Measurements from ENCODE around the gene XPA. TPM values are rescaled to one million over a fixed set of nuclear protein-coding genes. Genes with fewer than 3 reads are reported as not detected.

Gene XPA
- total RNA-seq, 1 donor from 2014 or later: 12.3 TPM

DNA sequence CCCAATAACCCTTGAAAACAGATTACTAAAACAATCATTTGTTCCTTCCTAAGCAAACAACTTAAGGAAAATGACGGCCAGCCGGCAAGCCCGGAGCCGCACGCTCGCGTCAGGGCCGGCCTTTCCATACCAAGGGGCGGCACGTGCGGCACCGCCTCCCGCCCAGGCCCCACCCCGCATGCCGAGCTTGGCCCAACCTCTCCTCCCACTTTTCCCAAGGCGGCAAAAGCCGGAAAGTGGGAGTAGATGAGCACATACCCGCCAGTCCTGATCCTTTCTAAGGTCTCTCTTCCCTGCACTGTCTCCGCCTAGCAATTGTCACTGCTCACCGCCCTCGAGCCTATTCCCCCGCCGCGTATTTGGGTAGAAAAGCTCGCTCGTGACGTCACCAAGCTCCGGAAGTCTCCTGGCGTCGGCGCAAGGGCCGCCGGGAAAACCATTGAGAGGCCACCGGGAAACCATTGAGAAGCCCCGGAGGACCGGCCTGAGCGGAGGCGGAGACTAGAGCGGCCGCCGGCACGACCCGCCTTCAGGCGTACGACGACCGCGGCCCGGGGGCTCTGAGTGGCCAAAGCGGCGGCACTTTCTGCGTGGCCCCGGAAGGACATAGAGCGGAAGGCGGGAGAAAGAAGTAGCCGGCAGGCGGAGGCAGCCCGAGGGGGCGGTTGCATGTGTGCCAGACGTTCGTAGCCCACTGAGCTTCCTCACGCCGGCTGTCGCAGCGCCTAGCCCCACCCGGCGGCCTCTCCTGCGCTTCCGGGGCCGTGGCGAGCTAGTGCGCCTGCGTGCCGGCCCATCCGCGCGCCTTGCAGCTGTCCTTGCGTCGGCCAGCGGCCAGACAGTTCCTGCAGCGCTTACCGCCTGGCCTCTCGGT is 63.9 kb downstream of the XPA start, which contains the start of the genes NCBP1 and TSTD2:
TSS of gene NCBP1 (plus strand) at position 837 of the 874 bp plus-strand sequence. CDS start 61 bp downstream, outside the sequence.
TSS of gene TSTD2 (minus strand) at position 384 of the 874 bp plus-strand sequence. CDS start 5,806 bp downstream, outside the sequence.
- peak within 1 kb of the TSS; percentile 100 for H3K4me3 Mint-ChIP-seq (ENCODE audit: unreplicated experiment)
- peaks cover 15% of the 10 kb centered on the region for H3K9me3 Mint-ChIP-seq (ENCODE audit: unreplicated experiment)
- H3K27me3 Mint-ChIP-seq (ENCODE audit: unreplicated experiment): peaks cover 4% of the 10 kb centered on the region
- TF ChIP-seq, protein P1, sequence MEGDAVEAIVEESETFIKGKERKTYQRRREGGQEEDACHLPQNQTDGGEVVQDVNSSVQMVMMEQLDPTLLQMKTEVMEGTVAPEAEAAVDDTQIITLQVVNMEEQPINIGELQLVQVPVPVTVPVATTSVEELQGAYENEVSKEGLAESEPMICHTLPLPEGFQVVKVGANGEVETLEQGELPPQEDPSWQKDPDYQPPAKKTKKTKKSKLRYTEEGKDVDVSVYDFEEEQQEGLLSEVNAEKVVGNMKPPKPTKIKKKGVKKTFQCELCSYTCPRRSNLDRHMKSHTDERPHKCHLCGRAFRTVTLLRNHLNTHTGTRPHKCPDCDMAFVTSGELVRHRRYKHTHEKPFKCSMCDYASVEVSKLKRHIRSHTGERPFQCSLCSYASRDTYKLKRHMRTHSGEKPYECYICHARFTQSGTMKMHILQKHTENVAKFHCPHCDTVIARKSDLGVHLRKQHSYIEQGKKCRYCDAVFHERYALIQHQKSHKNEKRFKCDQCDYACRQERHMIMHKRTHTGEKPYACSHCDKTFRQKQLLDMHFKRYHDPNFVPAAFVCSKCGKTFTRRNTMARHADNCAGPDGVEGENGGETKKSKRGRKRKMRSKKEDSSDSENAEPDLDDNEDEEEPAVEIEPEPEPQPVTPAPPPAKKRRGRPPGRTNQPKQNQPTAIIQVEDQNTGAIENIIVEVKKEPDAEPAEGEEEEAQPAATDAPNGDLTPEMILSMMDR (IDR thresholded peaks at IDR 0.05; ENCODE audit: partially characterized antibody, unreplicated experiment): no peak
- H3K4me1 Mint-ChIP-seq (ENCODE audit: low read depth, unreplicated experiment): peaks cover 20% of the 10 kb centered on the region
- DNase-seq: peak; percentile 96
- H3K27ac Mint-ChIP-seq (ENCODE audit: unreplicated experiment): peak within 1 kb of the TSS; percentile 100
- no peaks in the 10 kb centered on the region for H3K36me3 Mint-ChIP-seq (ENCODE audit: unreplicated experiment)

DNA sequence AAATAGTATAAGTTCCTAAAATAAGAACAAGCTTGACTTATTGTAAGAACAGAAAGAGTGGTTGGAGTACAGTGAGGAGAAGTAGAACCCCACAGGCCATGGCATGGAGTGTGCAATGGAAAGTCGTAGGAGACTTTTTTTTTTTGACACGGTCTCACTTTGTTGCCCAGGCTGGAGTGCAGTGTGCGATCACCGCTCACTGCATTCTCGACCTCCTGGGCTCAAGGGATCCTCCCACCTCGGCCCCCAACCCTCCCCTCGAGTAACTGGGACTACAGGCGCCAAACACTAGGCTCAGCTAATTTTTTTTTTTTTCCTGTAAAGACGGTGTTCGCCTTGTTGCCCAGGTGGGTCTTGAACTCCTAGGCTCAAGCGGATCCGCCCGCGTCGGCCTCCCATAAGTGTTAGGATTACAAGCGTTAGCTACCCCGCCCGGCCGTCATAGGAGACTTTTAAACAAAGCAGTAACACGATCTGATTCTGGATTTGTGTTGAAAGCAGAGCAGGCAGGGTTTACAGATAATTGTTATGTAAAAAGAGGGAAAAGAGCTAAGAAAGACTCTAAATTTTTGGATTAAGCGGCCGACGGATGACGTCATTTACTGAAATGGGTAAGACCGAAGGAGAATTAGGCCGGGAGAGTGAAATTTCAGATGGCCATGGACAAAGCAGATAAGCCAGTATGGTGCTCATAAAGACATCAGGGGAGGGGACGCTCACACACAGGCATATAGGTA is 64.7 kb downstream of the XPA start:
- peak overlapping the region; percentile 100 for H3K27ac Mint-ChIP-seq (ENCODE audit: unreplicated experiment)
- peaks cover 4% of the 10 kb centered on the region for H3K27me3 Mint-ChIP-seq (ENCODE audit: unreplicated experiment)
- H3K4me3 Mint-ChIP-seq (ENCODE audit: unreplicated experiment): peak overlapping the region; percentile 100
- H3K4me1 Mint-ChIP-seq (ENCODE audit: low read depth, unreplicated experiment): peaks cover 20% of the 10 kb centered on the region
- H3K36me3 Mint-ChIP-seq (ENCODE audit: unreplicated experiment): no peaks in the 10 kb centered on the region
- DNase-seq: peak; percentile 42
- H3K9me3 Mint-ChIP-seq (ENCODE audit: unreplicated experiment): peaks cover 15% of the 10 kb centered on the region
- TF ChIP-seq, protein P1 (IDR thresholded peaks at IDR 0.05; ENCODE audit: partially characterized antibody, unreplicated experiment): no peak

GRCh38 chr9:97630591-97630990 is 66.5 kb downstream of the XPA start:
- no peak for DNase-seq
- Mint-ChIP-seq H3K4me3 (ENCODE audit: unreplicated experiment) (no peak overlapping the region), H3K27ac (ENCODE audit: unreplicated experiment) (no peak overlapping the region), H3K36me3 (ENCODE audit: unreplicated experiment) (no peaks in the 10 kb centered on the region), H3K27me3 (ENCODE audit: unreplicated experiment) (peaks cover 4% of the 10 kb centered on the region), H3K9me3 (ENCODE audit: unreplicated experiment) (peaks cover 15% of the 10 kb centered on the region), H3K4me1 (ENCODE audit: low read depth, unreplicated experiment) (peaks cover 13% of the 10 kb centered on the region)
- TF ChIP-seq, protein P1 (IDR thresholded peaks at IDR 0.05; ENCODE audit: partially characterized antibody, unreplicated experiment): no peak

GRCh38 chr9:97629156-97629555 is 68.0 kb downstream of the XPA start:
- H3K4me1 Mint-ChIP-seq (ENCODE audit: low read depth, unreplicated experiment): peaks cover 12% of the 10 kb centered on the region
- peaks cover 4% of the 10 kb centered on the region for H3K36me3 Mint-ChIP-seq (ENCODE audit: unreplicated experiment)
- no peak overlapping the region for H3K4me3 Mint-ChIP-seq (ENCODE audit: unreplicated experiment)
- peaks cover 14% of the 10 kb centered on the region for H3K9me3 Mint-ChIP-seq (ENCODE audit: unreplicated experiment)
- peaks cover 4% of the 10 kb centered on the region for H3K27me3 Mint-ChIP-seq (ENCODE audit: unreplicated experiment)
- DNase-seq: no peak
- no peak overlapping the region for H3K27ac Mint-ChIP-seq (ENCODE audit: unreplicated experiment)
- TF ChIP-seq, protein P1 (IDR thresholded peaks at IDR 0.05; ENCODE audit: partially characterized antibody, unreplicated experiment): no peak

Data from glutamatergic neuron (in vitro differentiated cells).